Keratinocyte (primary cell): ENCODE results near the gene TMEM259.

Experiments
- EZH2 ChIP-seq: IDR thresholded peaks from one replicate; pipeline ENCODE4 v1.6.1; 2012; ENCODE audit warnings: inconsistent platforms, mild to moderate bottlenecking, low read length, moderate library complexity
- TF ChIP-seq, protein P1 (sequence below), 3 experiments: IDR thresholded peaks in 1 of 3; conservative IDR thresholded peaks in 1 of 3; optimal IDR thresholded peaks in 1 of 3; 2 replicates in 2 of 3; 3 replicates in 1 of 3; pipeline versions ENCODE3 to v1.5.1; 2011; ENCODE audit warnings: low read length in 3 of 3, mild to moderate bottlenecking in 3 of 3, moderate library complexity in 2 of 3, control low read depth in 1 of 3, inconsistent platforms in 1 of 3; ENCODE audit not compliant: insufficient read depth in 2 of 3; ENCODE audit errors: extremely low read depth in 1 of 3

DNA sequence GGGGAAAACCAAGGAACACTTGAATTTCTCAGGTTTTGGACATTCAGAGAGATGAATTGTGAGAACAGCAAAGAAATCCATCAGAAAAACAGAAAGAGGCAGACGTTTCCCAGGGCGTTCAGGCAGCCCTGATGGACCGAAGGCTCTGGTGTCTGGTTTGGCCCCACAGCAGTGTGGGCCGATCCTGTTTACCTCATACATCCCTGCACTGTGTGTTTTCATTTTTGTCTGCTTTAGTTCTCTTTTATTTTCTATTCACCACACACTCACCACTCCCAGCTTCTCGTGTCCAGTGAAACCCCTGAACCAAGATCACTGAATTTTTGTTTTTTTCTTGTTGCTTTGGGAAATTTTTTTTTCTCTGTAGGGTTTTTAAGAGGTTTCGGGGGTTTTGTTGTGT is 48.6 kb downstream of the TMEM259 start:
- TF ChIP-seq, protein P1, sequence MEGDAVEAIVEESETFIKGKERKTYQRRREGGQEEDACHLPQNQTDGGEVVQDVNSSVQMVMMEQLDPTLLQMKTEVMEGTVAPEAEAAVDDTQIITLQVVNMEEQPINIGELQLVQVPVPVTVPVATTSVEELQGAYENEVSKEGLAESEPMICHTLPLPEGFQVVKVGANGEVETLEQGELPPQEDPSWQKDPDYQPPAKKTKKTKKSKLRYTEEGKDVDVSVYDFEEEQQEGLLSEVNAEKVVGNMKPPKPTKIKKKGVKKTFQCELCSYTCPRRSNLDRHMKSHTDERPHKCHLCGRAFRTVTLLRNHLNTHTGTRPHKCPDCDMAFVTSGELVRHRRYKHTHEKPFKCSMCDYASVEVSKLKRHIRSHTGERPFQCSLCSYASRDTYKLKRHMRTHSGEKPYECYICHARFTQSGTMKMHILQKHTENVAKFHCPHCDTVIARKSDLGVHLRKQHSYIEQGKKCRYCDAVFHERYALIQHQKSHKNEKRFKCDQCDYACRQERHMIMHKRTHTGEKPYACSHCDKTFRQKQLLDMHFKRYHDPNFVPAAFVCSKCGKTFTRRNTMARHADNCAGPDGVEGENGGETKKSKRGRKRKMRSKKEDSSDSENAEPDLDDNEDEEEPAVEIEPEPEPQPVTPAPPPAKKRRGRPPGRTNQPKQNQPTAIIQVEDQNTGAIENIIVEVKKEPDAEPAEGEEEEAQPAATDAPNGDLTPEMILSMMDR (optimal IDR thresholded peaks at IDR 0.05 in 1 of 3, IDR thresholded peaks at IDR 0.05 in 1 of 3, conservative IDR thresholded peaks at IDR 0.05 in 1 of 3; ENCODE audit: extremely low read depth in 1 of 3, insufficient read depth in 2 of 3, low read length in 3 of 3) = no peak
- no peak for TF ChIP-seq EZH2
